ENCODE results near the gene INPP4B. TPM values are rescaled to one million over a fixed set of nuclear protein-coding genes. Genes with fewer than 3 reads are reported as not detected.

The INPP4B gene
- total RNA-seq, 3 donors from 2014 or later, result 15.8 to 113 (median 93.4) TPM

GRCh38 chr4:142348613-142349021, 497.5 kb downstream of the INPP4B start:
- Histone ChIP-seq H3K27ac (no peak overlapping the region), H3K27me3 (no peaks in the 10 kb centered on the region), H3K4me1 (no peaks in the 10 kb centered on the region), H3K9me3 (no peaks in the 10 kb centered on the region), H3K4me3 (no peak overlapping the region), H3K36me3 (no peaks in the 10 kb centered on the region)
- DNase-seq (ENCODE audit: low spot score in 2 of 2), result no peak
- intact Hi-C loops (cut with DNase I; ENCODE audit: low total_unique reads), result no loop called here
- TF ChIP-seq POLR2AphosphoS5 (IDR thresholded peaks at IDR 0.05), result no peak
- no peak for TF ChIP-seq POLR2A (IDR thresholded peaks at IDR 0.05)
- no peak for TF ChIP-seq CTCF (IDR thresholded peaks at IDR 0.05)

GRCh38 chr4:142347241-142347640, 498.9 kb downstream of the INPP4B start:
- intact Hi-C loops (cut with DNase I; ENCODE audit: low total_unique reads), result no loop called here
- Histone ChIP-seq H3K27me3 (no peaks in the 10 kb centered on the region), H3K4me1 (no peaks in the 10 kb centered on the region), H3K27ac (no peak overlapping the region), H3K4me3 (no peak overlapping the region), H3K36me3 (no peaks in the 10 kb centered on the region), H3K9me3 (no peaks in the 10 kb centered on the region)
- DNase-seq (ENCODE audit: low spot score in 2 of 2), result no peak
- TF ChIP-seq CTCF (IDR thresholded peaks at IDR 0.05), result no peak

GRCh38 chr4:142345924-142346323, 500.2 kb downstream of the INPP4B start:
- Histone ChIP-seq H3K27me3 (no peaks in the 10 kb centered on the region), H3K36me3 (no peaks in the 10 kb centered on the region), H3K27ac (no peak overlapping the region), H3K4me3 (no peak overlapping the region), H3K9me3 (no peaks in the 10 kb centered on the region), H3K4me1 (no peaks in the 10 kb centered on the region)
- DNase-seq (ENCODE audit: low spot score in 2 of 2), result no peak
- TF ChIP-seq POLR2A (IDR thresholded peaks at IDR 0.05), result no peak
- TF ChIP-seq CTCF (IDR thresholded peaks at IDR 0.05), result no peak
- TF ChIP-seq POLR2AphosphoS5 (IDR thresholded peaks at IDR 0.05), result no peak
- intact Hi-C loops (cut with DNase I; ENCODE audit: low total_unique reads), result no loop called here

- Histone ChIP-seq H3K9me3 (peaks cover 0 to 5% of the 10 kb centered on the region in 2 donors), H3K4me1 (no peaks in the 10 kb centered on the region), H3K27ac (no peak overlapping the region), H3K4me3 (no peak overlapping the region), H3K27me3 (no peaks in the 10 kb centered on the region), H3K36me3 (no peaks in the 10 kb centered on the region)
- TF ChIP-seq POLR2AphosphoS5 (IDR thresholded peaks at IDR 0.05), result no peak
- intact Hi-C loops (cut with DNase I; ENCODE audit: low total_unique reads), result no loop called here
- no peak for DNase-seq (ENCODE audit: low spot score in 2 of 2)
Measured at GRCh38 chr4:142341268-142341667, 504.8 kb downstream of the INPP4B start.

- DNase-seq (ENCODE audit: low spot score in 2 of 2), result no peak
- Histone ChIP-seq H3K9me3 (peaks cover 0 to 11% of the 10 kb centered on the region in 2 donors), H3K36me3 (no peaks in the 10 kb centered on the region), H3K27me3 (no peaks in the 10 kb centered on the region), H3K4me3 (no peak overlapping the region), H3K4me1 (no peaks in the 10 kb centered on the region), H3K27ac (no peak overlapping the region)
- intact Hi-C loops (cut with DNase I; ENCODE audit: low total_unique reads), result no loop called here
- TF ChIP-seq CTCF (IDR thresholded peaks at IDR 0.05) (no peak), POLR2A (IDR thresholded peaks at IDR 0.05) (no peak), POLR2AphosphoS5 (IDR thresholded peaks at IDR 0.05) (no peak)
Measured at GRCh38 chr4:142339053-142339452, 507.0 kb downstream of the INPP4B start.

All from breast epithelium (tissue), 4 donors.